GM19043 (cell line): ENCODE results near the gene DSTN.
"Not testable (repeated sequence)": the region's sequence is repeated elsewhere in the genome, so short reads cannot be mapped to it uniquely, and the experiment has no call there.

Source experiments
- ATAC-seq: cut with Tn5 transposase; IDR thresholded peaks from one replicate; pipeline ENCODE4 v1.9.1; 2021; ENCODE audit warnings: low read depth; ENCODE audit not compliant: unreplicated experiment

DSTN gene

DNA sequence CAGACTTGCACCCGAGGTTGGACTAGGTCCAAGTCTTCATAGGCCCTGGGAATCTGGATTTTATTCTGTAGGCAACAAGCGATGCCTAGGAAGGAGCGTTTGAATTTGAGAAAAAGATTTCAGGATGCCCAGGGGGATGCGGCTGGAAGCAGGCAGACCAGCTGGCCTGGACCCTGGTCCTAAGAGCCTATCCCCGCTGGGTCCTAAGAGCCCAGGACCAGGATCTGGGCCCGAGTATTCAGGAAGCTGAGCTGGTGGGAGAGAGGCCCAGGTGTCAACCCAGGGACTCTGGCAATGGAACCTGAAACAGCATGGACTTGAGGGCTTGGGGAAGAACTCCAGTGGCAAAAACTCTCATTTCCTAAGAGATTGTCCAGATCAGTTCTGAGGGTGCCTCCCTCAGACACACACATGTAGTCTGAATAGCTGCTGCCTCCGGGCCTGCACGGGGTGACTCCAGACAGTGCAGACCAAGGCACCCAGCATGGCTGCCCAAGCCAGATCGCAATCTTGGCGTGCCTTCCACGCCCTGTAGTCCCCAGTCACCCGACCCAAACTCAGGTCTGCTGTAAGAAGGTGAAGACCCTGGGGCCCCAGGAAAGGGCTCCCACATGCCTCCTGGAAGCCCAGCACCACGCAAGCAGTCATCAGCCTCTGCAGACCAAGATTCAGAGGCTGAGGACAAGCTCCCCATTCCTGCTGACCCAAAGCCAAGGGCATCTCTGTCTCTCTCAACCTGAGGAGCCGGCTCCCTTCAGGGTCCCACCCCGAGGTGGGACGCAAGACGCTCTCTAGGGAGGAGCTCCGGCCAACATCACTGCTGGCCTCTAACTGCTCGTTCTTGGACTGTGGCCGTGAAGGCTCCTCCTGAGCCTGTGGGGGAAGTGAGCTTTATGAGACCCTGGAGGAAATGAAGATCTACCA lies 77.8 kb downstream of the DSTN start:
- ATAC-seq: no peak

GRCh38 chr20:17648315-17648646 lies 78.4 kb downstream of the DSTN start:
- no peak for ATAC-seq

DNA sequence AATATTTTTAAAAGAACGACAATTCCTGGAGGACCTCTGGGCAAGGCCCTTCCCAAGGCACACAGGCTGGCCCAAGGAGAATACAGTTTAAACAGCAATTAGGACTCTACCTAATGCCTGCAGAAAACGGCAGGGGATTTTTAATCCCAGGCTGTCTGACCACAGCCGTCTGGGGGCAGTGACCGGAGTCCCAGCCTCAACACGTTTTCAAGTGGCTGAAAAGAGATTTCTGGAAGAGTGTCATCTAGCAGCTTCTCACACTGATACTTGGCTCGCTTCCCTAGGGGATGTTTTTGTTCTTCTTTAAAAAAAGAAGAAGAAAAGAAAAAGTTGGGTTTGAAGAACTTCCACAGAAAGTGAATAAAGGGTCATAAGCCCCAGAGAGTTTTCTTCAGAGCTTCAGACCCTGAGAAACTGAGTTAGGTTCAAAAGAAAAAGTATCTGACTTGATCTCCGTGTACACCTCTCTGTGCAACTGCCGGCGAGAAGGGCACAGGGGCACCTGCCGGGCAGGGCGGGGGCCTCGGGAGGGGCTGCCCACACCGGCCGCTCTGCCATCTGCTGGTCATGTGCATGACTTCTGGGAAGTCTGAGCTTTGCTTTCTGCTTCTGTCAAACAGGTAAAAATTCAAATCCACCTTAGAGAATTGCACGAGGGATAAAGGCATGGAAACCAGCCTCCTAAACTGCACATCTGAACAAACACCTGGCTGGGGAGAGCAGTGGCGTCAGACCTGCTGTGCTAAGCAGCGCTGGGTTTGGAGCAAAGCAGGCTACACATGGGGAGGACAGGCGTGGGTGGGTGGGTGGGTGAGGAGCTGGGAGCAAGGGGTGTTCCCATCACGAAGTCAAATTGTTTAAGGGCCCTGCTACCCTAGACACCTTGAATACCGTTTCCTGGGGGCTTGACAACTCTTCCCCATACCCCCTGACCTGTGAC lies 79.2 kb downstream of the DSTN start:
- ATAC-seq: no peak

- ATAC-seq: no peak
Observed at GRCh38 chr20:17650301-17651128, 80.6 kb downstream of the DSTN start.

- ATAC-seq: no peak
Observed at GRCh38 chr20:17651129-17651759, 81.4 kb downstream of the DSTN start.

GRCh38 chr20:17651760-17652388 lies 82.0 kb downstream of the DSTN start:
- ATAC-seq: no peak

GRCh38 chr20:17652411-17652810 lies 82.5 kb downstream of the DSTN start:
- no peak for ATAC-seq

DNA sequence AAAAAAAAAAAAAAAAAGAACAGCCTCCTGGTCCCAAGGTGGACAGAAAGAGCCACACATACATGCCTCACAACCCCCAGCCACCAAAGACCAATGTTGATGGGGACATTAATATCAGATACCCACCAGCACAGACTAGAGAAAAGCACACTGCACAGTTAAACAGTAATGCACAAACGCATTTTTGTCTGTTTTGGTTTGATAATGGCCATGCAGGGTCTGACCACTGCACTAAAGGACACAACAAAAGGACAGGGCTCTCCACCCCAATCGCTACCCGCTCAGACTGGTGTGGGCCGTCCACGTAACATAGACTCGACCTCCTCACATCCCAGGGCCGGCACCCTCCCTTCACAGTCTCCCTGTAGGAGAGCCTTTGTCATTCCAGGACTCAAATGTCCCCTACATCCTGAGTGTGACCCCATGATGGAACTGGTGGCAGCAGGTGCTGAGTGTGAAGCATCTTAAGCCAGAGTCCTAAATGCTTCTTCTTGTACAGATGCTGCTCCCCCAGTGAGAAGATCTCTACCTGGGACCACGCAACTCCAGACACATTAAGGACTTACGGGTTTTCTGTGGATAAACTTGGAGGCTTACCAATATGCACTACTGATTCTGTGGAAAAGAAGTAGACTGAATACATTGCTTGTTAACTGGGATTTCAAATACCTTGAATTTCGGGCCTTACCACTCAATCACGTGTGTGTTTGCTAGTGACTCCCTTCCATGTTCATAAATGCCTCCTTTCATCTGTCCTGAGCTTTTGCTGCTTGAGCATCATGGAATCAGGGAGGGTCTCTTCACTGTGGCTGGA lies 84.2 kb downstream of the DSTN start:
- no peak for ATAC-seq

DNA sequence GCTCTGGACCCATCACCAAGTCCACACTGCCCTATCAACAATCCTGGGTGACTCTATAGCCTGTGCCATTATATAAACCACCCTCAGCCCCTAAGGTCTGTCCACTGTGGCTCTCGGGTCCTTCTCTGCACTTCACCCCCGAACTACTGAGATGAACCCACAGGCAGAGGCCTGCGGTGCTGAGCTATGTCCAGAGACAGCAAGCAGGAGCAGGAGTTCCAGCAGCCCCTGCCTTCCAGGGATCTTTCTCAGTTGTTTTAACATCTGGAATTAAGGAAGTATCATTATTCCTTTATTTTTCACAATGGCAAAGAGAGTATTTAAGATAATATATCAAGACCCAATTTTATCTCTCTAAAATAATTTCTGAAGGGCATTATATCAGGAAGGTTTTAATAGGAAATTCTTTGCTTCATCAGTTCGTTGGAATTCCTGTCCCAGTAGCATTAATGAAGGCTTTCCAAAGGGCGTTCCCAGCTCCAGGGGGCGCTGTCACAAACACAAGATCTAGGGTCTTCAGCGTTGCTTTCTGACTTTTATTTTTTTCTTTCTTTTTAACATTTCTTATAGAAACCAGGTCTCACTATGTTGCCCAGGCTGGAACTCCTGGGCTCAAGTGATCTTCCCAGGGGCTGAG lies 84.9 kb downstream of the DSTN start:
- ATAC-seq: no peak

DNA sequence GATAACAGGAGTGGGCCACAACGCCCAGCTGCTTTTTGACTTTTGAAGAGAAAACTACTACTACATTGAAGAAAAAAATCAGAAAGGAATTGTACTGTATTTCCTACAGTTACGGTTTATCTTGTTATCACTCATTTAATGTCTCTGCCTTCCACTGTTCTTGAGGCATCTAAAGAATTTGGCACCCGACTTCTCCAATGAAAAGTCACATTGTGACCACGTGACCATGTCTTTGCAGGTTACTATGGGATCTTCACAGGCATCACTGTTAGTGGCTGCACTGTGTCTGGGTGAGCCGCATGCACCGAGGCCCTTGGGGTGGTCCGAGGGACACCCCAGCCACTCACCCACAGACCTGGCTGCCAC lies 85.4 kb downstream of the DSTN start:
- ATAC-seq: no peak

DNA sequence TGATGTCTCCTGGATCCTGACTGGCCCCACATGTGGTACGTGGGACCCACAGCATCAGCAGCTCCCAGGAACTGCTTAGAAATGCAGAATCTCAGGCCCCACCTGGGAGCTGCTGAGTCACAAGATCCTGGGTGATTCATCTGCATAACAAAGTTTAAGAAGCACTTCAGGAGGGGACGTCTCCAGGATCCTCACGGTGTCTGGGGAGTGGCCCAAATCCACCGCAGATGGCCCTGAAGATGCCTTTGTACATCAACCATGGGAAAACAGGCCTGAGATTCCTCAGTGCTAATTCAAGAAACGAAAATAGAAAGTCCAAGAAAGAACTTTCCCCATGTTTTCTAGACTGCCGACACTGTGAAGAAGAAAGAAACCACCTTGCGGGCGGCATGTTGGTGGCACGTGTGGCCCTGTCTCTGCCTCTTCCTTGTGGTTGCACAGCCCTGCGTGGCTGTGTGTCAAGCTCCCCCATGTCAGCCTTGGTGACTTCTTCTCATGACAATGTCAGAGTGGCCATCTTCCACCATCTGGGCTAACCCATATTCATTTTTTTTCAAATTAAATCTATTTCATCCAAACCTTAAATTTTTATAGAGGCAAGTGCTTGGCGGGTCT lies 86.1 kb downstream of the DSTN start:
- ATAC-seq: no peak

GRCh38 chr20:17657079-17657825 lies 87.4 kb downstream of the DSTN start:
- ATAC-seq: no peak

GRCh38 chr20:17657898-17658647 lies 88.2 kb downstream of the DSTN start:
- no peak for ATAC-seq

DNA sequence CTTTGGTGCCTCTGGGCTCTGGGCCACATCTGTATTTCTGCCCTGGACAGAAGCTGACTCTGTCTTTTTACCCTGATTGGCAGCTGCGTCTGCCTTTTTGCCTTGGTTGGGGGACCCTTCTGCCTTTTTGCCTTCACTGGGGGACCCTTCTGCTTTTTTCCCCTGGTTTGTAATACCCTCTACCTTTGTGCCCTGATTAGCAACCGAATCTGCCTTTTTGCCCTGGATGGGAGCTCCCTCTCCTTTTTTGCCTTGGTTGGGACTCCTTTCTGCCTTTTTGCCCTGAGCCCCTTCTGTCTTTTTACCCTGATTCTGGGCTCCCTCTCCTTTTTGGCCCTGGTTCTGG lies 88.7 kb downstream of the DSTN start:
- ATAC-seq: no peak

DNA sequence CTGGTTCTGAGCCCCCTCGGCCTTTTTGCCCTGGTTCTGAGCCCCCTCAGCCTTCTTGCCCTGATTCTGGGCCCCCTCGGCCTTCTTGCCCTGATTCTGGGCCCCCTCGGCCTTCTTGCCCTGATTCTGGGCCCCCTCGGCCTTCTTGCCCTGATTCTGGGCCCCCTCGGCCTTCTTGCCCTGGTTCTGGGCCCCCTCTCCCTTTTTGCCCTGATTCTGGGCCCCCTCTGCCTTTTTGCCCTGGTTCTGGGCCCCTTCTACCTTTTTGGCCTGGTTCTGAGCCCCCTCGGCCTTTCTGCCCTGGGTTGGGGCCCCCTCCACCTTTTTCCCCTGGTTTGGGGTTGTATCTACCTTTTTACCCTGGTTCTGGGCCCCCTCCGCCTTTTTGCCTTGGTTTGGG lies 89.5 kb downstream of the DSTN start:
- not testable (repeated sequence) for ATAC-seq
